Nephron progenitor cell (in vitro differentiated cells): ENCODE data around the gene SH3PXD2A.

Experiments used
- DNase-seq: peaks from one replicate; pipeline ENCODE4 v3.0.0; 2021
- H3K27ac Mint-ChIP-seq: 2 replicates; pipeline ENCODE4 v1.8.0; 2021; ENCODE audit warnings: mild to moderate bottlenecking, moderate library complexity, mixed read lengths
- H3K27me3 Mint-ChIP-seq: 2 replicates; pipeline ENCODE4 v1.8.0; 2021; ENCODE audit warnings: mild to moderate bottlenecking, low read depth, mixed read lengths; ENCODE audit not compliant: poor library complexity
- H3K36me3 Mint-ChIP-seq: 2 replicates; pipeline ENCODE4 v1.8.0; 2021; ENCODE audit warnings: low read depth, mixed read lengths
- H3K4me1 Mint-ChIP-seq: 2 replicates; pipeline ENCODE4 v1.8.0; 2021; ENCODE audit warnings: mixed read lengths
- H3K4me3 Mint-ChIP-seq: 2 replicates; pipeline ENCODE4 v1.8.0; 2021; ENCODE audit warnings: mild to moderate bottlenecking, moderate library complexity, mixed read lengths
- H3K9me3 Mint-ChIP-seq: 2 replicates; pipeline ENCODE4 v1.8.0; 2021; ENCODE audit warnings: mild to moderate bottlenecking, moderate library complexity, mixed read lengths
- CTCF ChIP-seq: fragments of 200-600 bp; sonication (generic); IDR thresholded peaks from 2 replicates; pipeline ENCODE4 v1.5.0; 2021; ENCODE audit warnings: antibody characterized with exemption

SH3PXD2A gene

DNA sequence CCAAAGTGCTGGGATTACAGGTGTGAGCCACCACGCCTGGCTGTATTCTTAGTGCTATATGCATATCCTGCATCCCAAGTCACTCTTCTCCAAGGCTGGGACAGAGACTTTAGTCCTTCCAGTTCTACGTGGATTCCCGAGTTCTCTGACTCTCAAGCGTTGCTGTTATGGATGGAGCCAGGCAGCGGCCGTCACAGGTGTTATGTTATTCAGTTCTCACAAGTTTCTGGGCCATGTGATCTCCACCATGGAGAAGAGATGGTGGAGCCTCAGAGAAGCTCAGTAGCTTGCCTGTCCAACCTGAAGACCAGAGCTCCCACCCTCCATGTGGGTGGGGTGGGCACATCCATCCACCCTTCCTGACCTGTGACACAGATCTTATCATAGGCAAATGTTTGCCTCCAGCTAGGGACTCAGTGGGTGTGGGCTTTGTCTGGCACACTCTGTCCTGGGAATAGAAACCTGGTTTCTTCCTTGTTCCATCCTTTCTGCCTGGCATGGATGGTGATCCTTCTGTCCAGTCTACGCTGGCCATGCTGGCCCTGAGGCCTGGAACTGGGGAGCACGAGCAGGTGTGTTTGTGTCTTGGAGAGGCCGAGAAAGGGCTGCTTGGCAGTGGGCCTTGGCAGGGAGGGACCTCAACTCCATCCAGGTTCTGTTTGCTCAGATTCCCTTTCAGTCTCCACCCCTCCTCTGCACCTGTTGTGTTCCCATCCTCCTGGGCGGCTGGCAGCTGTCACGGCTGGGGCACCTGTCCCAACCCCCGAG lies 306.6 kb downstream of the SH3PXD2A start:
- Mint-ChIP-seq H3K36me3 (no peaks in the 10 kb centered on the region), H3K4me1 (peaks cover 23% of the 10 kb centered on the region), H3K4me3 (no peak overlapping the region), H3K9me3 (no peaks in the 10 kb centered on the region), H3K27me3 (peaks cover 38% of the 10 kb centered on the region), H3K27ac (no peak overlapping the region)
- TF ChIP-seq CTCF = no peak
- no peak for DNase-seq

DNA sequence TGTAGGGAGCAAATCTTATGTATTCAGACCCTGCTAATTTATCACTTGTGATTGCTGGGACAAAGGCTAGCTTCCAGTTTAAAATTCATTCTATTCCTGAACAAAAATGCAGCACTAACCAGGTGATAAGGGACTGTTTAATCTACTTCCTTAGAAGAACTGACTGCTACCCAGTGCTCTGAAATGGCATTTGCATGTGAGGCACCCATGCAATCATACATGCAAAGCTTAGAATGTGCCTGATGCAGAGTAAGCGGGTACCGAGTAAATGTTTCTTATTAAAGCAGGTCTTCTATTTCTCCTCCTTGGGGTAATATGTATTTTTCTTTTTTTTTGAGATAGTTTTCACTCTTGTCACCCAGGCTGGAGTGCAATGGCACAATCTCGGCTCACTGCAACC lies 307.4 kb downstream of the SH3PXD2A start:
- Mint-ChIP-seq H3K4me3 (no peak overlapping the region), H3K9me3 (no peaks in the 10 kb centered on the region), H3K36me3 (no peaks in the 10 kb centered on the region), H3K27me3 (peaks cover 38% of the 10 kb centered on the region), H3K4me1 (peaks cover 31% of the 10 kb centered on the region), H3K27ac (no peak overlapping the region)
- TF ChIP-seq CTCF = no peak
- no peak for DNase-seq

DNA sequence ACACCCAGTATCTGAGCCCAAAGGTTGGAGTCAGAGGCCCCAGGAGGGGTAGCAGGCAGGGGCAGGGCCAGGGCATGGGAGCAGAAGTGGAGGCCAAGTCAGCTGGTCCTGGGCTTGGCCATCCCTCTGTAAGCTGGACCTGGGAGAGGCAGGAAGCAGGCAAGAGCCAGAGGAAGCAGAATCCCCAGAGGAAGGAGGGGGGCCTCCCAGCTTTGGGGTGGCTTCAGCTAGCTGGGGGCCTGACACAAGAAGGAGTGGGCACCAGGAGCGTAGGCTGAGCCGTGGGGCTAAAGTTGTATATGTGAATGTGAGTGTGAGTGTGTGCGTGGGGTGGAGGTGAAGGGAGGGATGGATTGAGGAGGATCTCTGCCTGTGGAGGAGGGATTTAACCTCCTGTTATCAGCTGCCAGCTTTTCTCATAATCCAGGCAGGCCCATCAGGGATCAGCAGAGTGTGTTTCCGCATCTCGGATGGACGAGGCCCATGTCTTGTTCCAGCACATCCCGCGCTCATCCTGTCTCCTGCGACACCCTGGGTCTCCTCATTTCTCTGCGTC lies 307.9 kb downstream of the SH3PXD2A start:
- Mint-ChIP-seq H3K4me1 (peaks cover 36% of the 10 kb centered on the region), H3K27ac (no peak overlapping the region), H3K27me3 (peaks cover 33% of the 10 kb centered on the region), H3K4me3 (no peak overlapping the region), H3K9me3 (no peaks in the 10 kb centered on the region), H3K36me3 (no peaks in the 10 kb centered on the region)
- TF ChIP-seq CTCF = no peak
- DNase-seq = no peak

- peaks cover 37% of the 10 kb centered on the region for H3K4me1 Mint-ChIP-seq
- no peaks in the 10 kb centered on the region for H3K9me3 Mint-ChIP-seq
- no peaks in the 10 kb centered on the region for H3K36me3 Mint-ChIP-seq
- H3K27ac Mint-ChIP-seq = no peak overlapping the region
- TF ChIP-seq CTCF = no peak
- H3K4me3 Mint-ChIP-seq = no peak overlapping the region
- H3K27me3 Mint-ChIP-seq = peaks cover 24% of the 10 kb centered on the region
- DNase-seq = no peak
Observed at GRCh38 chr10:103546401-103546800, 309.0 kb downstream of the SH3PXD2A start.

- no peak for DNase-seq
- no peak for TF ChIP-seq CTCF
- H3K4me3 Mint-ChIP-seq = no peak overlapping the region
- peaks cover 41% of the 10 kb centered on the region for H3K4me1 Mint-ChIP-seq
- H3K27me3 Mint-ChIP-seq = peaks cover 23% of the 10 kb centered on the region
- no peak overlapping the region for H3K27ac Mint-ChIP-seq
- H3K9me3 Mint-ChIP-seq = no peaks in the 10 kb centered on the region
- H3K36me3 Mint-ChIP-seq = no peaks in the 10 kb centered on the region
Observed at GRCh38 chr10:103545771-103546281, 309.6 kb downstream of the SH3PXD2A start.
